GM23338 (cell line): Measurements from ENCODE around the gene C10orf90. TPM values are rescaled to one million over a fixed set of nuclear protein-coding genes. Genes with fewer than 3 reads are reported as not detected.

Experiments used
- ATAC-seq: fragments of 200-7000 bp; cut with Tn5 transposase; 3 replicates; pipeline ENCODE4 v1.9.1; 2020
- DNase-seq: peaks from one replicate; pipeline ENCODE4 v3.0.0-alpha.2; 2015; ENCODE audit warnings: low spot score
- H2AFZ ChIP-seq: fragments of 200-600 bp; sonication (generic); 2 replicates; pipeline ENCODE4 v1.8.0; 2016; ENCODE audit warnings: antibody characterized with exemption, mild to moderate bottlenecking, moderate library complexity
- H3F3A ChIP-seq: fragments of 200-600 bp; sonication (generic); replicated peaks from 2 replicates; pipeline ENCODE4 v1.8.0; 2017; ENCODE audit warnings: antibody characterized with exemption, mixed run types, low read depth
- H3K27ac ChIP-seq: fragments of 200-600 bp; sonication (generic); 2 replicates; pipeline ENCODE4 v1.6.1; 2016; ENCODE audit warnings: low read depth
- H3K27me3 ChIP-seq: fragments of 200-600 bp; sonication (generic); 2 replicates; pipeline ENCODE4 v1.8.0; 2016; ENCODE audit warnings: mild to moderate bottlenecking, mixed run types, moderate library complexity; ENCODE audit not compliant: insufficient read depth
- H3K36me3 ChIP-seq: fragments of 200-600 bp; sonication (generic); 2 replicates; pipeline ENCODE4 v1.8.0; 2016; ENCODE audit warnings: mild to moderate bottlenecking; ENCODE audit not compliant: insufficient read depth
- H3K4me1 ChIP-seq: fragments of 200-600 bp; sonication (generic); 2 replicates; pipeline ENCODE4 v1.8.0; 2016; ENCODE audit warnings: mild to moderate bottlenecking, moderate library complexity; ENCODE audit not compliant: insufficient read depth
- H3K4me2 ChIP-seq: fragments of 200-600 bp; sonication (generic); 2 replicates; pipeline ENCODE4 v1.7.1; 2017; ENCODE audit warnings: mixed run types
- H3K4me3 ChIP-seq: fragments of 200-600 bp; sonication (generic); 2 replicates; pipeline ENCODE4 v1.6.1; 2016; ENCODE audit warnings: mixed run types
- H3K79me2 ChIP-seq: fragments of 200-600 bp; sonication (generic); replicated peaks from 2 replicates; pipeline ENCODE4 v1.8.0; 2017; ENCODE audit warnings: mild to moderate bottlenecking; ENCODE audit not compliant: insufficient read depth
- H3K9me2 ChIP-seq: fragments of 200-600 bp; sonication (generic); 2 replicates; pipeline ENCODE4 v1.8.0; 2017; ENCODE audit not compliant: insufficient read depth
- H4K20me1 ChIP-seq: fragments of 200-600 bp; sonication (generic); replicated peaks from 2 replicates; pipeline ENCODE4 v1.8.0; 2017; ENCODE audit warnings: mild to moderate bottlenecking; ENCODE audit not compliant: insufficient read depth
- H3K27ac Mint-ChIP-seq: 2 replicates; pipeline ENCODE4 v1.8.0; 2020; ENCODE audit warnings: inconsistent platforms, mild to moderate bottlenecking, moderate library complexity, mixed read lengths
- H3K27me3 Mint-ChIP-seq: 3 replicates; pipeline ENCODE4 v1.8.0; 2022; ENCODE audit warnings: low read depth, mild to moderate bottlenecking, moderate library complexity, mixed read lengths, inconsistent platforms; ENCODE audit not compliant: insufficient read depth, poor library complexity
- H3K36me3 Mint-ChIP-seq: 3 replicates; pipeline ENCODE4 v1.8.0; 2021; ENCODE audit warnings: low read depth, mild to moderate bottlenecking, inconsistent platforms, moderate library complexity, mixed read lengths
- H3K4me1 Mint-ChIP-seq: 3 replicates; pipeline ENCODE4 v1.8.0; 2020; ENCODE audit warnings: mild to moderate bottlenecking, inconsistent platforms, mixed read lengths
- H3K4me3 Mint-ChIP-seq: 3 replicates; pipeline ENCODE4 v1.8.0; 2021; ENCODE audit warnings: moderate library complexity, mild to moderate bottlenecking, inconsistent platforms, mixed read lengths
- H3K9me3 Mint-ChIP-seq: 3 replicates; pipeline ENCODE4 v1.8.0; 2020; ENCODE audit warnings: moderate library complexity, mild to moderate bottlenecking, inconsistent platforms, mixed read lengths
- CREB1 ChIP-seq: fragments of 250-450 bp; sonication (Bioruptor Pico); IDR thresholded peaks from 2 replicates; pipeline ENCODE4 v1.5.0; 2020; ENCODE audit warnings: low read depth, mild to moderate bottlenecking, moderate library complexity
- EZH2phosphoT487 ChIP-seq: fragments of 200-600 bp; sonication (generic); IDR thresholded peaks from one replicate; pipeline ENCODE4 v1.8.1; 2018; ENCODE audit warnings: antibody characterized with exemption; ENCODE audit not compliant: unreplicated experiment
- ZNF331 ChIP-seq: fragments of 250-450 bp; sonication (Bioruptor Pico); IDR thresholded peaks from 2 replicates; pipeline ENCODE4 v1.5.0; 2020; ENCODE audit warnings: low read depth, mild to moderate bottlenecking, moderate library complexity
- polyA plus RNA-seq: library from polyadenylated mRNA; unstranded; fragments of >200 nt; fragmentation: Nextera tagmentation; extraction: Ambion mirVana; gene quantifications from 2 replicates; pipeline ENCODE4 v1.2.1, GENCODE V29; 2016
- total RNA-seq: library from RNA; depleted of rRNA; stranded (reverse); fragments of >200 nt; shearing (Covaris generic); gene quantifications from 2 replicates; pipeline ENCODE4 v1.2.3, GENCODE V29; 2014
- TF ChIP-seq, protein P1 (sequence below): IDR thresholded peaks from 2 replicates; pipeline ENCODE4 v1.6.1; 2016; ENCODE audit warnings: antibody characterized with exemption
- TF ChIP-seq, protein P2 (sequence below): fragments of 250-450 bp; sonication (Bioruptor Pico); IDR thresholded peaks from 2 replicates; pipeline ENCODE4 v1.5.0; 2020; ENCODE audit warnings: mild to moderate bottlenecking, moderate library complexity
- TF ChIP-seq, protein P3 (sequence below): IDR thresholded peaks from one replicate; pipeline ENCODE4 v1.6.1; 2018; ENCODE audit warnings: antibody characterized with exemption; ENCODE audit not compliant: unreplicated experiment

The C10orf90 gene
- total and polyA plus RNA-seq, 2 experiments from 2014 or later = 0.76 to 0.97 TPM

DNA sequence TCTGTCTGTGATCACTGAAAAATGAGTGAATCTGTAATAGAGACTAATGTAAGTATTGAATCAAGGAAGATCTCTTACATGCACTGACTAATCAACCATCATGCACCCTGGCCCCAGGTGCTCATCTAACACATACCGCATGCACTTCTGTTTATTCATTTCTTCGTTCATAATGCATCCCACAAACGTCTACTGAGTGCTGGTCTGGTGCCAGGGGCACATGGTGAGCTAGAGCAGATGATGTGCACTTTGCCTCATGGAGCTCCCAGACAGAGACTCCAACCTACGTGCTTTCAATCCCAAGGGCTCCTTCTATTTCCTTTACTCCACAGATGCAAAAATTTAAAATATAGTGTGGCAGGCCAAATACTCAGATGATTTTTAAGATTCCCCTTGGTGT lies 10.7 kb downstream of the C10orf90 start (continued):
- TF ChIP-seq EZH2phosphoT487 = no peak

DNA sequence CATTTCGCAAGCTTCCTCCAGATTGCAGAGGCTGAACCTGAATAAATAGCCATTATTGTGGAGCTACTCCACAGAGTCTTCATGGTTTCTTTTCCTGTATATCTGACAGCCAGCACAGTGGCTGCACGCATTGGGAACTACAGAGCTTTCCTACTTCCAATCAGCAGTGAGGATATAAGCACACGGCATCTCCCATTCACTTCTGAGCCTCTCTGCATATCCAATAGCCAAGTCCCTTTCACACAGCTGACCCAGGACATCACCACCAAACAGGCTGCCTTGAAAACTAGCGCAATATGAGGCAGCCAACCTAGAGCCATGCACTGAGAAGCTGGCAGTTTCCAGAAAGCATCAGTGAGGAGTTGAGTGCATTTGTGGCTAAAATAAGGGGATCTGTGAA lies 11.6 kb downstream of the C10orf90 start:
- Mint-ChIP-seq H3K36me3 (no peaks in the 10 kb centered on the region), H3K9me3 (no peaks in the 10 kb centered on the region), H3K4me3 (no peak overlapping the region), H3K4me1 (no peaks in the 10 kb centered on the region; the same call in 2 of the 3 replicates), H3K27ac (no peak overlapping the region), H3K27me3 (peaks cover 2% of the 10 kb centered on the region)
- Histone ChIP-seq H2AFZ (peak overlapping the region; percentile 80), H3K36me3 (no peaks in the 10 kb centered on the region), H3K4me3 (no peak overlapping the region), H3K9me2 (peaks cover under 1% of the 10 kb centered on the region; the same call in 1 of the 2 replicates), H3K79me2 (no peaks in the 10 kb centered on the region), H3K4me2 (no peak overlapping the region), H3K4me1 (no peaks in the 10 kb centered on the region), H3K27ac (no peak overlapping the region), H4K20me1 (no peaks in the 10 kb centered on the region), H3K27me3 (no peaks in the 10 kb centered on the region), H3F3A (no peaks in the 10 kb centered on the region)
- ATAC-seq (no peak), DNase-seq (no peak)
- TF ChIP-seq, protein P1, sequence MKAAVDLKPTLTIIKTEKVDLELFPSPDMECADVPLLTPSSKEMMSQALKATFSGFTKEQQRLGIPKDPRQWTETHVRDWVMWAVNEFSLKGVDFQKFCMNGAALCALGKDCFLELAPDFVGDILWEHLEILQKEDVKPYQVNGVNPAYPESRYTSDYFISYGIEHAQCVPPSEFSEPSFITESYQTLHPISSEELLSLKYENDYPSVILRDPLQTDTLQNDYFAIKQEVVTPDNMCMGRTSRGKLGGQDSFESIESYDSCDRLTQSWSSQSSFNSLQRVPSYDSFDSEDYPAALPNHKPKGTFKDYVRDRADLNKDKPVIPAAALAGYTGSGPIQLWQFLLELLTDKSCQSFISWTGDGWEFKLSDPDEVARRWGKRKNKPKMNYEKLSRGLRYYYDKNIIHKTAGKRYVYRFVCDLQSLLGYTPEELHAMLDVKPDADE = no peak

DNA sequence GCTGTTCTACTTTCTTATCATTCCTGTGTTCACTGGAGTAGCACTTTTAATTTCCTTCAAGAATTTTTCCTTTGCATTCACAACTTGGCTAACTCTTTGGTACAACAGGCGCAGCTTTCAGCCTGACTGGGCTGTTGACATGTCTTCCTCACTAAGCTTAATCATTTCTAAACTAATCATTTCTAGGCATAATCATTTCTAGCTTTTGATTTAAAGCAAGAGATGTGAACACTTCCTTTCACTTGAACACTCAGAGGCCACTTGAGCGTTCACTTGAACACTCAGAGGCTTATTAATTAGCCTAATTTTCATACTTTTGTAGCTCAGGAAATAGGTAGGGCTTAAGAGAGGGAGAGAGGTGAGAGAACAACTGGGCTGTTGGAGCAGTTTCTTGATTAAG lies 15.9 kb downstream of the C10orf90 start:
- H3K9me2 ChIP-seq = peaks cover 5% of the 10 kb centered on the region
- no peaks in the 10 kb centered on the region for H3K36me3 ChIP-seq
- H3K27me3 ChIP-seq = no peaks in the 10 kb centered on the region
- H2AFZ ChIP-seq = no peak overlapping the region
- H3K9me3 Mint-ChIP-seq = no peaks in the 10 kb centered on the region
- H3K4me1 ChIP-seq = no peaks in the 10 kb centered on the region; the same call in 1 of the 2 replicates
- ATAC-seq = no peak
- peaks cover 7% of the 10 kb centered on the region; the same call in 2 of the 3 replicates for H3K4me1 Mint-ChIP-seq
- H3K79me2 ChIP-seq = no peaks in the 10 kb centered on the region
- no peak overlapping the region for H3K4me3 ChIP-seq
- H4K20me1 ChIP-seq = no peaks in the 10 kb centered on the region
- no peaks in the 10 kb centered on the region for H3K27me3 Mint-ChIP-seq
- H3K27ac Mint-ChIP-seq = no peak overlapping the region; the same call in 1 of the 2 replicates
- no peak overlapping the region for H3K27ac ChIP-seq
- no peak for TF ChIP-seq CREB1
- TF ChIP-seq, protein P2, sequence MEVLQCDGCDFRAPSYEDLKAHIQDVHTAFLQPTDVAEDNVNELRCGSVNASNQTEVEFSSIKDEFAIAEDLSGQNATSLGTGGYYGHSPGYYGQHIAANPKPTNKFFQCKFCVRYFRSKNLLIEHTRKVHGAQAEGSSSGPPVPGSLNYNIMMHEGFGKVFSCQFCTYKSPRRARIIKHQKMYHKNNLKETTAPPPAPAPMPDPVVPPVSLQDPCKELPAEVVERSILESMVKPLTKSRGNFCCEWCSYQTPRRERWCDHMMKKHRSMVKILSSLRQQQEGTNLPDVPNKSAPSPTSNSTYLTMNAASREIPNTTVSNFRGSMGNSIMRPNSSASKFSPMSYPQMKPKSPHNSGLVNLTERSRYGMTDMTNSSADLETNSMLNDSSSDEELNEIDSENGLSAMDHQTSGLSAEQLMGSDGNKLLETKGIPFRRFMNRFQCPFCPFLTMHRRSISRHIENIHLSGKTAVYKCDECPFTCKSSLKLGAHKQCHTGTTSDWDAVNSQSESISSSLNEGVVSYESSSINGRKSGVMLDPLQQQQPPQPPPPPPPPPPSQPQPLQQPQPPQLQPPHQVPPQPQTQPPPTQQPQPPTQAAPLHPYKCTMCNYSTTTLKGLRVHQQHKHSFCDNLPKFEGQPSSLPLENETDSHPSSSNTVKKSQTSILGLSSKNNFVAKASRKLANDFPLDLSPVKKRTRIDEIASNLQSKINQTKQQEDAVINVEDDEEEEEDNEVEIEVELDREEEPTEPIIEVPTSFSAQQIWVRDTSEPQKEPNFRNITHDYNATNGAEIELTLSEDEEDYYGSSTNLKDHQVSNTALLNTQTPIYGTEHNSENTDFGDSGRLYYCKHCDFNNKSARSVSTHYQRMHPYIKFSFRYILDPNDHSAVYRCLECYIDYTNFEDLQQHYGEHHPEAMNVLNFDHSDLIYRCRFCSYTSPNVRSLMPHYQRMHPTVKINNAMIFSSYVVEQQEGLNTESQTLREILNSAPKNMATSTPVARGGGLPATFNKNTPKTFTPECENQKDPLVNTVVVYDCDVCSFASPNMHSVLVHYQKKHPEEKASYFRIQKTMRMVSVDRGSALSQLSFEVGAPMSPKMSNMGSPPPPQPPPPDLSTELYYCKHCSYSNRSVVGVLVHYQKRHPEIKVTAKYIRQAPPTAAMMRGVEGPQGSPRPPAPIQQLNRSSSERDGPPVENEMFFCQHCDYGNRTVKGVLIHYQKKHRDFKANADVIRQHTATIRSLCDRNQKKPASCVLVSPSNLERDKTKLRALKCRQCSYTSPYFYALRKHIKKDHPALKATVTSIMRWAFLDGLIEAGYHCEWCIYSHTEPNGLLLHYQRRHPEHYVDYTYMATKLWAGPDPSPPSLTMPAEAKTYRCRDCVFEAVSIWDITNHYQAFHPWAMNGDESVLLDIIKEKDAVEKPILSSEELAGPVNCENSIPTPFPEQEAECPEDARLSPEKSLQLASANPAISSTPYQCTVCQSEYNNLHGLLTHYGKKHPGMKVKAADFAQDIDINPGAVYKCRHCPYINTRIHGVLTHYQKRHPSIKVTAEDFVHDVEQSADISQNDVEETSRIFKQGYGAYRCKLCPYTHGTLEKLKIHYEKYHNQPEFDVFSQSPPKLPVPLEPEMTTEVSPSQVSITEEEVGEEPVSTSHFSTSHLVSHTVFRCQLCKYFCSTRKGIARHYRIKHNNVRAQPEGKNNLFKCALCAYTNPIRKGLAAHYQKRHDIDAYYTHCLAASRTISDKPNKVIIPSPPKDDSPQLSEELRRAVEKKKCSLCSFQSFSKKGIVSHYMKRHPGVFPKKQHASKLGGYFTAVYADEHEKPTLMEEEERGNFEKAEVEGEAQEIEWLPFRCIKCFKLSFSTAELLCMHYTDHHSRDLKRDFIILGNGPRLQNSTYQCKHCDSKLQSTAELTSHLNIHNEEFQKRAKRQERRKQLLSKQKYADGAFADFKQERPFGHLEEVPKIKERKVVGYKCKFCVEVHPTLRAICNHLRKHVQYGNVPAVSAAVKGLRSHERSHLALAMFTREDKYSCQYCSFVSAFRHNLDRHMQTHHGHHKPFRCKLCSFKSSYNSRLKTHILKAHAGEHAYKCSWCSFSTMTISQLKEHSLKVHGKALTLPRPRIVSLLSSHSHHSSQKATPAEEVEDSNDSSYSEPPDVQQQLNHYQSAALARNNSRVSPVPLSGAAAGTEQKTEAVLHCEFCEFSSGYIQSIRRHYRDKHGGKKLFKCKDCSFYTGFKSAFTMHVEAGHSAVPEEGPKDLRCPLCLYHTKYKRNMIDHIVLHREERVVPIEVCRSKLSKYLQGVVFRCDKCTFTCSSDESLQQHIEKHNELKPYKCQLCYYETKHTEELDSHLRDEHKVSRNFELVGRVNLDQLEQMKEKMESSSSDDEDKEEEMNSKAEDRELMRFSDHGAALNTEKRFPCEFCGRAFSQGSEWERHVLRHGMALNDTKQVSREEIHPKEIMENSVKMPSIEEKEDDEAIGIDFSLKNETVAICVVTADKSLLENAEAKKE (CRISPR knock-in tag) = no peak
- no peak for TF ChIP-seq ZNF331 (CRISPR knock-in tag)
- TF ChIP-seq, protein P1 = no peak
- TF ChIP-seq, protein P3, sequence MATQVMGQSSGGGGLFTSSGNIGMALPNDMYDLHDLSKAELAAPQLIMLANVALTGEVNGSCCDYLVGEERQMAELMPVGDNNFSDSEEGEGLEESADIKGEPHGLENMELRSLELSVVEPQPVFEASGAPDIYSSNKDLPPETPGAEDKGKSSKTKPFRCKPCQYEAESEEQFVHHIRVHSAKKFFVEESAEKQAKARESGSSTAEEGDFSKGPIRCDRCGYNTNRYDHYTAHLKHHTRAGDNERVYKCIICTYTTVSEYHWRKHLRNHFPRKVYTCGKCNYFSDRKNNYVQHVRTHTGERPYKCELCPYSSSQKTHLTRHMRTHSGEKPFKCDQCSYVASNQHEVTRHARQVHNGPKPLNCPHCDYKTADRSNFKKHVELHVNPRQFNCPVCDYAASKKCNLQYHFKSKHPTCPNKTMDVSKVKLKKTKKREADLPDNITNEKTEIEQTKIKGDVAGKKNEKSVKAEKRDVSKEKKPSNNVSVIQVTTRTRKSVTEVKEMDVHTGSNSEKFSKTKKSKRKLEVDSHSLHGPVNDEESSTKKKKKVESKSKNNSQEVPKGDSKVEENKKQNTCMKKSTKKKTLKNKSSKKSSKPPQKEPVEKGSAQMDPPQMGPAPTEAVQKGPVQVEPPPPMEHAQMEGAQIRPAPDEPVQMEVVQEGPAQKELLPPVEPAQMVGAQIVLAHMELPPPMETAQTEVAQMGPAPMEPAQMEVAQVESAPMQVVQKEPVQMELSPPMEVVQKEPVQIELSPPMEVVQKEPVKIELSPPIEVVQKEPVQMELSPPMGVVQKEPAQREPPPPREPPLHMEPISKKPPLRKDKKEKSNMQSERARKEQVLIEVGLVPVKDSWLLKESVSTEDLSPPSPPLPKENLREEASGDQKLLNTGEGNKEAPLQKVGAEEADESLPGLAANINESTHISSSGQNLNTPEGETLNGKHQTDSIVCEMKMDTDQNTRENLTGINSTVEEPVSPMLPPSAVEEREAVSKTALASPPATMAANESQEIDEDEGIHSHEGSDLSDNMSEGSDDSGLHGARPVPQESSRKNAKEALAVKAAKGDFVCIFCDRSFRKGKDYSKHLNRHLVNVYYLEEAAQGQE = no peak
- no peaks in the 10 kb centered on the region for H3K36me3 Mint-ChIP-seq
- H3K4me3 Mint-ChIP-seq = no peak overlapping the region
- H3K4me2 ChIP-seq = no peak overlapping the region
- DNase-seq = no peak
- no peaks in the 10 kb centered on the region for H3F3A ChIP-seq
